ENCODE results near the gene CASZ1.

CASZ1 gene

DNA sequence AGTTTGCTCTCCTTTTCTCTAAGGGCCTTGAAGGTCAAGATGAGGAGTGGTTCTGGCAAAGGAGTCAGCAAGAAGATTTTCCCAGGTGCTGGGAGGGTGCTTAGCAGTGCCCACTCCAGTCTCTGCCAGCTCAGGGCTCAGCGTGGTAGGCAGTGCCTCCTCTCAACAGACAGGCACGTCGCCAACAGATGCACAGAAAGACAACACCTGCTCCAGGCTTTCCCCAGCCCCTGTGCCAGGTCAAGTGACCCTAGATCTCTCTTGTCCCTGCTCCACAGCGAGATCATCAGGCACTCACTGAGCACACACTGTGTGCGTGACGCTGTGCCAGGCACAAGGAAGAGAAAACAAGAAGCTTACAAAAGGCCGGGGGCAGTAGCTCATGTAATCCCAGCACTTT is 86.0 kb downstream of the CASZ1 start:
- TF ChIP-seq, protein P1, sequence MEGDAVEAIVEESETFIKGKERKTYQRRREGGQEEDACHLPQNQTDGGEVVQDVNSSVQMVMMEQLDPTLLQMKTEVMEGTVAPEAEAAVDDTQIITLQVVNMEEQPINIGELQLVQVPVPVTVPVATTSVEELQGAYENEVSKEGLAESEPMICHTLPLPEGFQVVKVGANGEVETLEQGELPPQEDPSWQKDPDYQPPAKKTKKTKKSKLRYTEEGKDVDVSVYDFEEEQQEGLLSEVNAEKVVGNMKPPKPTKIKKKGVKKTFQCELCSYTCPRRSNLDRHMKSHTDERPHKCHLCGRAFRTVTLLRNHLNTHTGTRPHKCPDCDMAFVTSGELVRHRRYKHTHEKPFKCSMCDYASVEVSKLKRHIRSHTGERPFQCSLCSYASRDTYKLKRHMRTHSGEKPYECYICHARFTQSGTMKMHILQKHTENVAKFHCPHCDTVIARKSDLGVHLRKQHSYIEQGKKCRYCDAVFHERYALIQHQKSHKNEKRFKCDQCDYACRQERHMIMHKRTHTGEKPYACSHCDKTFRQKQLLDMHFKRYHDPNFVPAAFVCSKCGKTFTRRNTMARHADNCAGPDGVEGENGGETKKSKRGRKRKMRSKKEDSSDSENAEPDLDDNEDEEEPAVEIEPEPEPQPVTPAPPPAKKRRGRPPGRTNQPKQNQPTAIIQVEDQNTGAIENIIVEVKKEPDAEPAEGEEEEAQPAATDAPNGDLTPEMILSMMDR (IDR thresholded peaks at IDR 0.05; ENCODE audit: low read depth, low read length, missing control alignments), result no peak
- DNase-seq (ENCODE audit: extremely low read depth, low read depth), result no peak
- H3K4me3 ChIP-seq (replicated peaks; ENCODE audit: low read depth, low read length), result no peak overlapping the region

DNA sequence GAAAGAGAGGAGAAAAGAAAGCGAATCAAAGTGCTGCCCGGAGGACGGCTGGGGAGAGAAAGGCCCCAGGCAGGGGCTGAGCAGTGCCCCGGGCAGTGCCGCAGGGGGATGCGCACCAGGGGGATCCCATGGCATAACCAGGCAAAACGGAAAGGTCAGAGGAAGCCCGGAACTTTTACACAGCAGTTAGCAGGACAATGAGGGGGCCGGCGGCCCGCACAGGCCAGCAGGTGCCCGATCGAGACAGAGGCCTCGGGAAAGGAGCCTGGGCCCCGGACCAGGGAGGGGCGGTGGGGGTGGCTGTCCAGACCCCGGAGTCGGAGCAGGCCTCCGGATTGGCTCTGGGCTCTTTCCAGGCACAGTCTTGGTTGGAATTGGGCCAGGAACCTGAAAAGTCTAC is 86.8 kb downstream of the CASZ1 start:
- TF ChIP-seq, protein P1 (IDR thresholded peaks at IDR 0.05; ENCODE audit: low read depth, low read length, missing control alignments), result no peak
- H3K4me3 ChIP-seq (replicated peaks; ENCODE audit: low read depth, low read length), result no peak overlapping the region
- no peak for DNase-seq (ENCODE audit: extremely low read depth, low read depth)

DNA sequence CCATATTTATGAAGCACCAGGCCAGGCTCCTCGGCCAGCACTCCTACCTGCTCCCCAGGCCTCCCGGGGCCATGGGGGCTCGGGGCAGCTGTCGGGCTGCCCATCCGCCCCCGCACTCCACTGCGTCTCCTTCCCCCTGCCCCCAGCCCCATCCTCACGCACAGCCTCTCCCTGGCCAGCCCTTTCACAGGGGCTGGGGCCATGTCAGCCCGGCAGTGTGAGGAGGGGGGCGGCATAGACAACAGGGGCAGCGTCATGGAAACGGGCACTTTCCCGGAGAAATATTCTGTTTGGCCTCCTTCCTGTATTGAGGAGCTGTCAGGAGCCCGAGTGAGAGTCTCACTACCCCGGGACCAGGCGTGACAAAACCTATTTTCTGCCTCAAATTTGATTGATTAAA is 87.3 kb downstream of the CASZ1 start:
- TF ChIP-seq, protein P1 (IDR thresholded peaks at IDR 0.05; ENCODE audit: low read depth, low read length, missing control alignments), result no peak
- H3K4me3 ChIP-seq (replicated peaks; ENCODE audit: low read depth, low read length), result no peak overlapping the region
- DNase-seq (ENCODE audit: extremely low read depth, low read depth), result no peak

DNA sequence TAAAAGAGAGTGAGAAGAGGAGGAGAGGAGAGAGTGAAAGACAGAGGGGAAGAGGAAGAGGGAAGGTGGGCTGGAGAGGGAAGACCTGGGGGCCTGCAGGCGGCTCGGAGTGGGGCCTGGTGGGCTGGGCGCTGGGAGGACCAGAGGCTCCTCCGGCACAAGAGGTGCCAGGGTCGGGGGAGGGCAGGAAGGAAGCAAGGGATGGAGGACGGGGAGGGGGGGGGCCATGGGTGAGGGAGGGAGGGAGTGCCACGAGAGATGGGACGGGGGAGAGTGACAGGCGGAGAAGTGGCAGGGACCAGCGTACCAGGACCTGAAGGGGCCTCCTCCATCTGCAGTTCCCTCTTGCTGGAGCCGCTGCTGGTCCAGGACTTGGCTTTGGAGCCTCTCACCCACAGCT is 87.7 kb downstream of the CASZ1 start:
- no peak overlapping the region for H3K4me3 ChIP-seq (replicated peaks; ENCODE audit: low read depth, low read length)
- no peak for DNase-seq (ENCODE audit: extremely low read depth, low read depth)
- TF ChIP-seq, protein P1 (IDR thresholded peaks at IDR 0.05; ENCODE audit: low read depth, low read length, missing control alignments), result no peak

DNA sequence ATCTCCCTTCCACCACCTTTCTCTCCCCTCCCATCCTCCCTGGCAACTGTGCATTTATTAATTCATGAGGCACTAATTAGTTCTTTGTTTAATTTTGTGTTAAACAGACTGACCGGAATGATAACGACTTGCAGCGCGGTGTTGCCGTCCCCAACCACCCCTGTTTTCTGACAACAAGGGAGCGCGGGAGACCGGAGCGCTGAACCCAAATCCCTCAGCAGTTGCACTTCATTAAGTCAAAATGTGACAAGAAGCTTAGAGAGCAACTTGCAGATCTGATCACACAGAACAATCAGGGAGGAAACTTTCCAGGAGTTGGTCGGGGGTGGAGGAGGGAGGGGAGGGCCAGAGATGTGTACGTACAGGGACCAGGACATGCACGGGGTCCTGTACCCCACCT is 89.2 kb downstream of the CASZ1 start:
- H3K4me3 ChIP-seq (replicated peaks; ENCODE audit: low read depth, low read length), result no peak overlapping the region
- TF ChIP-seq, protein P1 (IDR thresholded peaks at IDR 0.05; ENCODE audit: low read depth, low read length, missing control alignments), result no peak
- DNase-seq (ENCODE audit: extremely low read depth, low read depth), result no peak

DNA sequence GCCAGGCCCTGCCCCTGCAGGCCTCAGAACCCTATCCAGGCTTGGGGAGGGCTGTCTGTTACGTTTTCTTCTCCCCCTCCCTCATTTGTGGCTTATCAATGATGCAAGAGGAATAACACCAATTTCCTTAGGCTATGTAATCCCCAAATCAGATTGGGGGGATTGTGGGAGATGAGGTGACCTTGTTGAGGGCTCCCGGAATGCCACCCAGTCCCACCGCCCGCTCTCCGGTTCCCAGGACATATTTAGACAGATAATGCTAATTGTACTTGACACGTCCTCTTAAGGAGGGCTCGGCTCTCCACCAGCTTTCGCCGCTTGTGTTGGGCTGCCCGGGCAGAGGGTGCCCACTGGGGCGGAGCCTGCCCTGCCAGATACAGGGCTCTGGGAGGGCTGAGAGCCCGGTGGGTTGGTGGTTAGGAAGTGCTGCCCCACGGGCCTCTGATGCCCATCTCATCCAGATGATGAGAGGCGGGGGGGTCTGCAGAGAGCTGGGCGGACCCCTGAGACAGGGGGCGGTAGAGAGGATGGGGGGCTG is 90.0 kb downstream of the CASZ1 start:
- TF ChIP-seq, protein P1 (IDR thresholded peaks at IDR 0.05; ENCODE audit: low read depth, low read length, missing control alignments), result no peak
- no peak for DNase-seq (ENCODE audit: extremely low read depth, low read depth)
- no peak overlapping the region for H3K4me3 ChIP-seq (replicated peaks; ENCODE audit: low read depth, low read length)

DNA sequence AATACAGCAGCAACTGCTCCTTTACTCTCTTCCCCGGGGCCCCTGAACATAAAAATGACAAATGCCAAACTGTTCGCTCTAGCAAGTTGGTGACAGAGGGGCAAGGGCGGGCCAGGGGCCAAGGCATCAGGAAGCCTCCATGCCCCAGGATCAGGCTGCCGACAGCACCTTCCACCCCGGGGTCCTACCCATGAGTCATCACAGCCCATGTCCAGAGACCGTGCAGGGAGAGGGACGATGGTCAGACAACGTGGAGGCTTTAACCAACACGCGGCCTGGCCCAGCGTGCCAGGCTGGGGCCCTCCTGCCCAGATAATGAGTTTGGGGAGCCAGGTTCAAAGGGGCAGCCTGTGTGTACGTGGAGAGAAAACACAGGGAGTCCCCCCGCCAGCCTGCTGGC is 90.5 kb downstream of the CASZ1 start:
- H3K4me3 ChIP-seq (replicated peaks; ENCODE audit: low read depth, low read length), result no peak overlapping the region
- TF ChIP-seq, protein P1 (IDR thresholded peaks at IDR 0.05; ENCODE audit: low read depth, low read length, missing control alignments), result no peak
- no peak for DNase-seq (ENCODE audit: extremely low read depth, low read depth)

All from HFF-Myc (cell line).